ENCODE measurements around the gene IGFBP4.

Gene IGFBP4

GRCh38 chr17:40452216-40452787, 9.1 kb downstream of the IGFBP4 start:
- DNase-seq: no peak
- in situ Hi-C loops (cut with MboI; ENCODE audit: low pct_unique_long_range_greater_than_20kb, low sequenced_read_pairs): no loop called here

GRCh38 chr17:40452921-40453378, 9.7 kb downstream of the IGFBP4 start:
- in situ Hi-C loops (cut with MboI; ENCODE audit: low pct_unique_long_range_greater_than_20kb, low sequenced_read_pairs): no loop called here
- DNase-seq: no peak

GRCh38 chr17:40453881-40454612, 10.8 kb downstream of the IGFBP4 start:
- in situ Hi-C loops (cut with MboI; ENCODE audit: low pct_unique_long_range_greater_than_20kb, low sequenced_read_pairs): no loop called here
- no peak for DNase-seq

GRCh38 chr17:40454613-40454995, 11.4 kb downstream of the IGFBP4 start:
- in situ Hi-C loops (cut with MboI; ENCODE audit: low pct_unique_long_range_greater_than_20kb, low sequenced_read_pairs): no loop called here
- DNase-seq: no peak

GRCh38 chr17:40456396-40456951, 13.2 kb downstream of the IGFBP4 start:
- in situ Hi-C loops (cut with MboI; ENCODE audit: low pct_unique_long_range_greater_than_20kb, low sequenced_read_pairs): no loop called here
- DNase-seq: no peak

GRCh38 chr17:40457369-40457768, 14.1 kb downstream of the IGFBP4 start:
- in situ Hi-C loops (cut with MboI; ENCODE audit: low pct_unique_long_range_greater_than_20kb, low sequenced_read_pairs): no loop called here
- no peak for DNase-seq

- DNase-seq: no peak
These were observed 14.9 kb downstream of the IGFBP4 start for GRCh38 chr17:40457964-40458791.

GRCh38 chr17:40458851-40459482, 15.7 kb downstream of the IGFBP4 start:
- in situ Hi-C loops (cut with MboI; ENCODE audit: low pct_unique_long_range_greater_than_20kb, low sequenced_read_pairs): no loop called here
- DNase-seq: no peak

More at GRCh38 chr17:40457964-40458791, 14.9 kb downstream of the IGFBP4 start:
- in situ Hi-C loops (cut with MboI; ENCODE audit: low pct_unique_long_range_greater_than_20kb, low sequenced_read_pairs): no loop called here

GRCh38 chr17:40459636-40460603, 16.7 kb downstream of the IGFBP4 start:
- no peak for DNase-seq
- in situ Hi-C loops (cut with MboI; ENCODE audit: low pct_unique_long_range_greater_than_20kb, low sequenced_read_pairs): no loop called here

GRCh38 chr17:40460604-40460967, 17.3 kb downstream of the IGFBP4 start:
- in situ Hi-C loops (cut with MboI; ENCODE audit: low pct_unique_long_range_greater_than_20kb, low sequenced_read_pairs): no loop called here
- DNase-seq: no peak

GRCh38 chr17:40460968-40461731, 17.9 kb downstream of the IGFBP4 start:
- DNase-seq: no peak

GRCh38 chr17:40461732-40462342, 18.6 kb downstream of the IGFBP4 start:
- no peak for DNase-seq
- in situ Hi-C loops (cut with MboI; ENCODE audit: low pct_unique_long_range_greater_than_20kb, low sequenced_read_pairs): no loop called here

More at GRCh38 chr17:40460968-40461731, 17.9 kb downstream of the IGFBP4 start:
- in situ Hi-C loops (cut with MboI; ENCODE audit: low pct_unique_long_range_greater_than_20kb, low sequenced_read_pairs): no loop called here

- no peak for DNase-seq
- in situ Hi-C loops (cut with MboI; ENCODE audit: low pct_unique_long_range_greater_than_20kb, low sequenced_read_pairs): no loop called here
These were observed 19.3 kb downstream of the IGFBP4 start for GRCh38 chr17:40462343-40463121.

GRCh38 chr17:40463122-40463550, 19.9 kb downstream of the IGFBP4 start:
- in situ Hi-C loops (cut with MboI; ENCODE audit: low pct_unique_long_range_greater_than_20kb, low sequenced_read_pairs): no loop called here
- DNase-seq: no peak

- no peak for DNase-seq
- in situ Hi-C loops (cut with MboI; ENCODE audit: low pct_unique_long_range_greater_than_20kb, low sequenced_read_pairs): no loop called here
These were observed 21.2 kb downstream of the IGFBP4 start for GRCh38 chr17:40464392-40464855.

- in situ Hi-C loops (cut with MboI; ENCODE audit: low pct_unique_long_range_greater_than_20kb, low sequenced_read_pairs): no loop called here
- DNase-seq: no peak
These were observed 23.2 kb downstream of the IGFBP4 start for GRCh38 chr17:40466298-40466971.
